ENCODE results near the gene NPAS4. TPM values are rescaled to one million over a fixed set of nuclear protein-coding genes. Genes with fewer than 3 reads are reported as not detected.

The NPAS4 gene
- total RNA-seq, 1 donor from 2014 or later: not detected

DNA sequence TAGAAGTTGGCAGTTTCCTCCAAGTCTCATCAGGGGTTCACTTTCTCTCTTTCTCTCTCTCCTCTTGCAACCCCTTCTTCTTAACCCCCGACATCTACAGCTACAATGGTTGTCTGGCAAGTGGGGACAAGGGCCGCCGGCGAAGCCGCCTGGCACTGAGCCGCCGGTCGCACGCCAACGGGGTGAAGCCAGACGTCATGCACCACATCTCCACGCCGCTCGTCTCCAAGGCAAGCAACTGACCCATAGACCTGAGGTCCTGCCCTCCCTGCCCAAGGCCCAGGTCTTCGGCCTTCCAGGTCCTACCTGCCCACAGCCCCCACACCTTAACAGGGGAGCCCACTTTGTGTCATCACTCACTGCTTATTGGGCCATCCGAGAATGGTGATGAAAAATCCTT is 50.3 kb downstream of the NPAS4 start:
- Histone ChIP-seq H2AFZ (replicated peaks) (no peak overlapping the region), H3K4me3 (no peak overlapping the region), H3K27ac (no peak overlapping the region), H3K9ac (no peak overlapping the region), H3F3A (ENCODE audit: low read depth) (peaks cover 11% of the 10 kb centered on the region), H3K9me3 (ENCODE audit: low read depth) (no peaks in the 10 kb centered on the region), H3K79me2 (ENCODE audit: low read depth) (no peaks in the 10 kb centered on the region), H3K4me1 (peaks cover 9% of the 10 kb centered on the region), H3K36me3 (no peaks in the 10 kb centered on the region), H4K20me1 (ENCODE audit: low read depth) (peaks cover 18% of the 10 kb centered on the region), H3K4me2 (no peak overlapping the region), H3K27me3 (no peaks in the 10 kb centered on the region)
- H3K4me1 Mint-ChIP-seq: peaks cover 30% of the 10 kb centered on the region
- TF ChIP-seq CTCF (IDR thresholded peaks at IDR 0.05): no peak
- no peak for TF ChIP-seq EZH2phosphoT487 (IDR thresholded peaks at IDR 0.05)
- no peak for TF ChIP-seq EZH2 (IDR thresholded peaks at IDR 0.05)
- no peak overlapping the region for H3K27ac Mint-ChIP-seq
- no peak overlapping the region for H3K4me3 Mint-ChIP-seq
- peaks cover 2% of the 10 kb centered on the region for H3K27me3 Mint-ChIP-seq (ENCODE audit: insufficient read depth, low read depth)
- no peaks in the 10 kb centered on the region for H3K9me3 Mint-ChIP-seq
- H3K36me3 Mint-ChIP-seq: peaks cover 5% of the 10 kb centered on the region
- DNase-seq (ENCODE audit: low spot score): no peak

DNA sequence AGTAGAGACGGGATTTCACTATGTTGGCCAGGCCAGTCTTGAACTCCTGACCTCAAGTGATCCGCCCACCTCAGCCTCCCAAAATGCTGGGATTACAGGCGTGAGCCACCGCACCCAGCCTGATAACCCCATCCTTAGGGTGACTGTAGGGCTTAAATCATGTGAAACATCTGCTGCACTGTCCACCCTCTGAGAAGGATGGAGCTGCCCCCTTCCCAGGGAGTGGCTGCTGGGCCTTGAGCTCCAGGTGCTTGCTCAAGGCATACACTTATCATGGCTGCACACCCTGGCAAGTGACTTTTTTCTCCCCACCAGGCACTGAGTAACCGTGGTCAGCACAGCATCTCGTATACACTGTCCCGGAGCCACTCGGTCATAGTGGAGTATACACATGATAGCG is 51.2 kb downstream of the NPAS4 start:
- H3K79me2 ChIP-seq (ENCODE audit: low read depth): no peaks in the 10 kb centered on the region
- peaks cover 15% of the 10 kb centered on the region for H3F3A ChIP-seq (ENCODE audit: low read depth)
- H3K27ac ChIP-seq: no peak overlapping the region
- H3K9ac ChIP-seq: no peak overlapping the region
- no peaks in the 10 kb centered on the region for H3K27me3 ChIP-seq
- no peak overlapping the region for H3K4me2 ChIP-seq
- H3K36me3 ChIP-seq: no peaks in the 10 kb centered on the region
- H3K4me1 Mint-ChIP-seq: peaks cover 37% of the 10 kb centered on the region
- H2AFZ ChIP-seq (replicated peaks): no peak overlapping the region
- H3K9me3 ChIP-seq (ENCODE audit: low read depth): no peaks in the 10 kb centered on the region
- H3K27ac Mint-ChIP-seq: no peak overlapping the region
- no peak overlapping the region for H3K4me3 ChIP-seq
- peaks cover 9% of the 10 kb centered on the region for H3K4me1 ChIP-seq
- H3K9me3 Mint-ChIP-seq: no peaks in the 10 kb centered on the region
- peaks cover 6% of the 10 kb centered on the region for H3K27me3 Mint-ChIP-seq (ENCODE audit: insufficient read depth, low read depth)
- DNase-seq (ENCODE audit: low spot score): no peak
- no peak overlapping the region for H3K4me3 Mint-ChIP-seq
- TF ChIP-seq EZH2 (IDR thresholded peaks at IDR 0.05) (no peak), CTCF (IDR thresholded peaks at IDR 0.05) (no peak), EZH2phosphoT487 (IDR thresholded peaks at IDR 0.05) (no peak)
- peaks cover 5% of the 10 kb centered on the region for H3K36me3 Mint-ChIP-seq
- peaks cover 27% of the 10 kb centered on the region for H4K20me1 ChIP-seq (ENCODE audit: low read depth)

GRCh38 chr11:66473167-66473566 is 52.3 kb downstream of the NPAS4 start:
- H3K4me1 Mint-ChIP-seq: peaks cover 35% of the 10 kb centered on the region
- Histone ChIP-seq H3F3A (ENCODE audit: low read depth) (peaks cover 17% of the 10 kb centered on the region), H3K27me3 (no peaks in the 10 kb centered on the region), H4K20me1 (ENCODE audit: low read depth) (peaks cover 26% of the 10 kb centered on the region), H3K27ac (no peak overlapping the region), H3K4me1 (peaks cover under 1% of the 10 kb centered on the region), H3K9ac (no peak overlapping the region), H3K4me3 (no peak overlapping the region), H3K4me2 (no peak overlapping the region), H3K9me3 (ENCODE audit: low read depth) (no peaks in the 10 kb centered on the region), H3K36me3 (no peaks in the 10 kb centered on the region), H3K79me2 (ENCODE audit: low read depth) (no peaks in the 10 kb centered on the region), H2AFZ (replicated peaks) (no peak overlapping the region)
- DNase-seq (ENCODE audit: low spot score): no peak
- no peak overlapping the region for H3K27ac Mint-ChIP-seq
- H3K4me3 Mint-ChIP-seq: no peak overlapping the region
- H3K36me3 Mint-ChIP-seq: peaks cover 5% of the 10 kb centered on the region
- no peaks in the 10 kb centered on the region for H3K9me3 Mint-ChIP-seq
- H3K27me3 Mint-ChIP-seq (ENCODE audit: insufficient read depth, low read depth): peaks cover 6% of the 10 kb centered on the region
- TF ChIP-seq EZH2 (IDR thresholded peaks at IDR 0.05) (no peak), CTCF (IDR thresholded peaks at IDR 0.05) (no peak), EZH2phosphoT487 (IDR thresholded peaks at IDR 0.05) (no peak)

All from neural progenitor cell (in vitro differentiated cells).